Measurements from ENCODE around the gene FRMD1.

Gene FRMD1

GRCh38 chr6:168049277-168049676, 29.7 kb downstream of the FRMD1 start:
- TF ChIP-seq FOXP2 (optimal IDR thresholded peaks at IDR 0.05; ENCODE audit: borderline replicate concordance, extremely low read depth, extremely low read length, insufficient read depth) = no peak
- TF ChIP-seq POLR2AphosphoS5 (IDR thresholded peaks at IDR 0.05; ENCODE audit: low read depth, low read length) = no peak
- no peak for TF ChIP-seq REST (IDR thresholded peaks at IDR 0.05; ENCODE audit: insufficient read depth in 1 of 2, low read depth in 2 of 2, low read length in 2 of 2)
- no peak for TF ChIP-seq TAF1 (IDR thresholded peaks at IDR 0.05; ENCODE audit: borderline replicate concordance, insufficient read depth, low read length)
- TF ChIP-seq SIN3A (IDR thresholded peaks at IDR 0.05; ENCODE audit: borderline replicate concordance, insufficient read depth, low read length) = no peak

GRCh38 chr6:168048724-168049025, 30.3 kb downstream of the FRMD1 start:
- no peak for TF ChIP-seq SIN3A (IDR thresholded peaks at IDR 0.05; ENCODE audit: borderline replicate concordance, insufficient read depth, low read length)
- TF ChIP-seq POLR2AphosphoS5 (IDR thresholded peaks at IDR 0.05; ENCODE audit: low read depth, low read length) = no peak
- no peak for TF ChIP-seq REST (IDR thresholded peaks at IDR 0.05; ENCODE audit: insufficient read depth in 1 of 2, low read depth in 2 of 2, low read length in 2 of 2)
- no peak for TF ChIP-seq TAF1 (IDR thresholded peaks at IDR 0.05; ENCODE audit: borderline replicate concordance, insufficient read depth, low read length)
- no peak for TF ChIP-seq FOXP2 (optimal IDR thresholded peaks at IDR 0.05; ENCODE audit: borderline replicate concordance, extremely low read depth, extremely low read length, insufficient read depth)

DNA sequence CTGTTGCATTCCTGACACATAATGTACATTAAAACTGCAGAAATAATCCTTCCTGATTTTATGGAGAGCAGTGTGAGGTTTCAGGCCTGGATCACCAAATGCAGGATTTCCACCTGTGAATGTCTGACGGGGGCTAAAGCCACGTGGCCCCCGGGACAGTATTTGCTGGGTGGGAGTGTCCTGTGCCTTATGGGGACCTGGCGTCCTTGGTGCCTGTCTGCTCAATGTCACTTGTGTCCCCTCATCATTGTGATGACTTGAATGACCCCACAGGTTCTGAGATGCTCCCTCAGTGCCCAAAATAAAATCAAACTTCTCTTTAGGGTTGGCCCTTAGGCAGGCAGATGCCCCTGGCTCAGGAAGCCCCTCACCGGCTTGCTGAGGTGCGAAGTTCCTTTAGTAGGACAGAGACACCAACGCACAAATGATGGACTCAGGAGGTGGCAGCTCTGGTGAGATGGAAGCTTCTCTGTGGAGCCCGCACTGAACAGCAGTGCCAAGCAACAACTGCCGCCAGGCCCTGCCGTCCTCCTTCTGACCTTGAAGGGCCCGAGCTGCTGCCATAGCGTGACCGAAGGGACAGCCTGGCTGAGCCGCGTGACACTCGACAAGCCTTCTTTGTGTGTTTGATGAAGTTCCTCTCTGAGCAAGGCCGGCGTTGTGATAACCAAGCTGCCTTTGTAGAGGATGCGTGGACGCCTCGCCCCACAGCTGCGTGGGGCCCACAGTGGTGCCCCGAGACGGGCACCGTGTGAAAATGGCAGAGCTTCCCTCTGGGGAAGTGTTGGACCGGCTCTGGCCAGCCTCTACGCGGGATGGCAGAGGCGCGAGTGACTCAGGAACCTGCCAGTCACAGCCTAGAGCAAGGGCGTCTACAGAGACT, 30.9 kb downstream of the FRMD1 start:
- no peak for TF ChIP-seq REST (IDR thresholded peaks at IDR 0.05; ENCODE audit: insufficient read depth in 1 of 2, low read depth in 2 of 2, low read length in 2 of 2)

DNA sequence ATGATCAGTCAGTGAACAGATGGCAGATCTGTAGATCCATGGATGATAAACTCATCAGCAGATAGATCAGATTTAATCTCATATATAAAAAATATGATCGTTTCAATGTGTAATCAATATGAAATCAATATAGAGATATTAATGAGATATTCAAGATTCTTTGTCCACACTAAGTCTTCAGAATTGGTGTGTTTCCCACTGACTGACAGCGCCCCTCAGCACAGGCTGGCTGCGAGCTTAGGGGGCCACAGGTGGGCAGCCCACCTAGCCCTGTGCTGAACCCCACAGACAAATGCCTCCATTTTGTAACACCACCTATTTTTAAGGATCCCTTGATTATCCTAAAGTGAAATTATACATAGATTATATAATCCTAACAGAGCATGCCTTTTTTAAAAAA, 32.3 kb downstream of the FRMD1 start:
- TF ChIP-seq FOXP2 (optimal IDR thresholded peaks at IDR 0.05; ENCODE audit: borderline replicate concordance, extremely low read depth, extremely low read length, insufficient read depth) (no peak), SIN3A (IDR thresholded peaks at IDR 0.05; ENCODE audit: borderline replicate concordance, insufficient read depth, low read length) (no peak), POLR2AphosphoS5 (IDR thresholded peaks at IDR 0.05; ENCODE audit: low read depth, low read length) (no peak), REST (IDR thresholded peaks at IDR 0.05; ENCODE audit: insufficient read depth in 1 of 2, low read depth in 2 of 2, low read length in 2 of 2) (no peak), TAF1 (IDR thresholded peaks at IDR 0.05; ENCODE audit: borderline replicate concordance, insufficient read depth, low read length) (no peak)

Data from PFSK-1 (cell line).